Muscle layer of colon (tissue), 2 donors: ENCODE data around the gene ZMYND12.
"Not testable (repeated sequence)": the region's sequence is repeated elsewhere in the genome, so short reads cannot be mapped to it uniquely, and the experiment has no call there.

Source experiments
- H3K27ac ChIP-seq: one replicate; pipeline ENCODE4 v1.7.0; 2013; ENCODE audit warnings: low read depth, mild to moderate bottlenecking, low read length, moderate library complexity
- H3K27me3 ChIP-seq, 2 donors: one replicate each; pipeline ENCODE4 v1.7.0; 2013; ENCODE audit warnings: low read length in 2 of 2, mild to moderate bottlenecking in 2 of 2; ENCODE audit not compliant: insufficient read depth in 2 of 2, control insufficient read depth in 1 of 2
- H3K36me3 ChIP-seq: one replicate; pipeline ENCODE4 v1.7.0; 2013; ENCODE audit warnings: mild to moderate bottlenecking, low read length; ENCODE audit not compliant: insufficient read depth
- H3K4me1 ChIP-seq: one replicate; pipeline ENCODE4 v1.7.0; 2013; ENCODE audit warnings: mild to moderate bottlenecking, low read length; ENCODE audit not compliant: insufficient read depth
- H3K4me3 ChIP-seq, 2 donors: one replicate each; pipeline ENCODE4 v1.7.0; 2013; ENCODE audit warnings: low read length in 2 of 2, low read depth in 1 of 2, mild to moderate bottlenecking in 1 of 2, moderate library complexity in 1 of 2
- H3K9ac ChIP-seq: one replicate; pipeline ENCODE4 v1.7.0; 2013; ENCODE audit warnings: low read length
- H3K9me3 ChIP-seq: one replicate; pipeline ENCODE4 v1.7.0; 2013; ENCODE audit warnings: mild to moderate bottlenecking, low read length
- donor health status: abdominal sarcoma.
- donor health status: Adenocarcinoma of cecum.

The ZMYND12 gene, protein sequence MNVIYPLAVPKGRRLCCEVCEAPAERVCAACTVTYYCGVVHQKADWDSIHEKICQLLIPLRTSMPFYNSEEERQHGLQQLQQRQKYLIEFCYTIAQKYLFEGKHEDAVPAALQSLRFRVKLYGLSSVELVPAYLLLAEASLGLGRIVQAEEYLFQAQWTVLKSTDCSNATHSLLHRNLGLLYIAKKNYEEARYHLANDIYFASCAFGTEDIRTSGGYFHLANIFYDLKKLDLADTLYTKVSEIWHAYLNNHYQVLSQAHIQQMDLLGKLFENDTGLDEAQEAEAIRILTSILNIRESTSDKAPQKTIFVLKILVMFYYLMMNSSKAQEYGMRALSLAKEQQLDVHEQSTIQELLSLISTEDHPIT

DNA sequence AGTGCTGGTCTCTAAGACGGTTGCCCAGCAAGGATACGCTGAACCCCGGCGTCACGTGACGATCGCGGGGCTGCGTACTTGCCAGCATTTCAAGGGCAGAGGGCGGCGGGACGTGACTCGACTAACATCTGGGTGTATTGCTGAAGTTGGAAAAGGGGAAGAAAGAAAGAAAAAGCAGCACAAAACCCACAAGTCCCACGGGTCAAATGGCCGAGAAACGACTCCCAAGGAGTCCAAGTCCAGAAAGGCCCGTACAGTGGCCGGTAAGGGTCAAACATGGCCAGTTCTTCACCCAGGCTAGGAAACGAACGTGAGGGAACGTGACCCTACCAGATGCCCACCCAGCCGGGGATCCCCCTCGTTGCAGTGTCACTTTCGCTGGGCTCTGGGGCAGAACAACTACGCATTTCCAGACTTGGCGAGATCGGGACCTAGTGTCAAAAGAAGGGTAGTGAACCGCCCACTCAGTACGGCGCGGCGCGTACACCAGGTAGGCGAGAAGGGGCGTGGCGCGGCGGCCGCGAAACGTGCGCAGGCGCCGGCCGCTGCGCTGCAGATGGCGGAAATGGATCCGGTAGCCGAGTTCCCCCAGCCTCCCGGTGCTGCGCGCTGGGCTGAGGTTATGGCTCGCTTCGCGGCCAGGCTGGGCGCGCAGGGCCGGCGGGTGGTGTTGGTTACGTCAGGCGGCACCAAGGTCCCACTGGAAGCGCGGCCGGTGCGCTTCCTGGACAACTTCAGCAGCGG is at the start of gene ZMYND12, which contains the start of gene PPCS:
Gene ZMYND12, minus strand, starts transcription at position 13 of the 744 bp plus-strand sequence. CDS start 25 bp downstream, outside the sequence.
Gene PPCS, plus strand, starts transcription at position 534 of the 744 bp plus-strand sequence. Its CDS starts 23 bp downstream, at position 557.
- peak within 1 kb of the TSS; percentile 59 for H3K9ac ChIP-seq
- peaks cover 25% of the 10 kb centered on the region for H3K36me3 ChIP-seq
- H3K9me3 ChIP-seq = no peaks in the 10 kb centered on the region
- H3K27me3 ChIP-seq = no peaks in the 10 kb centered on the region
- peaks cover 13% of the 10 kb centered on the region for H3K4me1 ChIP-seq
- H3K4me3 ChIP-seq = peak within 1 kb of the TSS; percentile 86 to 92
- H3K27ac ChIP-seq = peak within 1 kb of the TSS; percentile 97

- Histone ChIP-seq H3K36me3 (no peaks in the 10 kb centered on the region), H3K27ac (no peak overlapping the region), H3K4me1 (no peaks in the 10 kb centered on the region), H3K27me3 (no peaks in the 10 kb centered on the region), H3K9me3 (peaks cover 5% of the 10 kb centered on the region), H3K9ac (no peak overlapping the region), H3K4me3 (no peak overlapping the region)
These were observed 48.8 kb upstream of the ZMYND12 start for GRCh38 chr1:42504535-42505128.

GRCh38 chr1:42502031-42502430 is 46.2 kb upstream of the ZMYND12 start:
- not testable (repeated sequence) for H3K27me3 ChIP-seq, H3K4me3 ChIP-seq, H3K27ac ChIP-seq, H3K4me1 ChIP-seq, H3K9me3 ChIP-seq, H3K9ac ChIP-seq, H3K36me3 ChIP-seq

DNA sequence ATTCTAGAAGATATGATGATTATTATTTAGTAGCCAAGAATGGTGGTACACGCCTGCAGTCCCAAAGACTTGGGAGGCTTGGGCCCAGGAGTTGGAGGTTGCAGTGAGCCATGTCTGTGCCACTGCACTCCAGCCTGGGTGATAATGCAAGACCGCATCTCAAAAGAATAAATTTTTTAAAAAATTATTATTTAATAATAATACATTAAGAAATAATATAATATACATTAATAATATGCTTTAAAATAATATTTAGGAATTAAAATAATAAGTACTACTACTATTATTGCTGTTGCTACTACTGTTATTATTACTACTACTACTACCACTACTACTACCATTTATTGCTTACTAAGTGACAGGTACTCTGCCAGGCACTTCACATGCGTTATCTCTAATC is 34.4 kb upstream of the ZMYND12 start:
- Histone ChIP-seq H3K27me3 (no peaks in the 10 kb centered on the region), H3K36me3 (no peaks in the 10 kb centered on the region), H3K27ac (no peak overlapping the region), H3K4me1 (no peaks in the 10 kb centered on the region), H3K9me3 (no peaks in the 10 kb centered on the region), H3K4me3 (no peak overlapping the region), H3K9ac (no peak overlapping the region)

- H3K4me3 ChIP-seq = no peak overlapping the region
- H3K9me3 ChIP-seq = no peaks in the 10 kb centered on the region
- no peak overlapping the region for H3K9ac ChIP-seq
- H3K27me3 ChIP-seq = no peaks in the 10 kb centered on the region
- H3K36me3 ChIP-seq = no peaks in the 10 kb centered on the region
- no peak overlapping the region for H3K27ac ChIP-seq
- H3K4me1 ChIP-seq = no peaks in the 10 kb centered on the region
These were observed 28.6 kb upstream of the ZMYND12 start for GRCh38 chr1:42484382-42484781.

DNA sequence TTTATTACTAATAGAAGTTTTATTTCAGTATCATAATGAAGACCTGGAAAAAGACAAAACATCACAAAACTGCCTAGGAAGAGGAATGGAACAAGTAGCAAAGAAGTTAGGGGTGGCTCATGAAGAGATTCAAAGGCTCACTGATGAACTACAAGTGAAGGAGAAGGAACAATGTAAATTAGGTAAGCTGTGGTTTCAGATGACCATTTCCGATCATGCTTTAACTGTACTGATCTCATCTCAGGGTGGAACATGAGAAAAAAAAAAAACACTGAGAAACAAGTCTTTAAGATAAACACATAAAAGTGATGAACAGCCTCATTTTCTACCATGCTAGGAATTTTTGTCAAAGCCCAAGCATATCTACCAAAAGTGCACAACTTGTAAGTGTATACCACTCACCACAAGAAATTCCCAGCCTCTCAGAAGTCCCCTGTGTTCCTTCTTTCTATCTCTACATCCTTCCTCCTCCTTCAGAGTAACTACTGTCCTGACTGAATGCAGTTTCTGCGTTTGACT is 26.9 kb upstream of the ZMYND12 start:
- Histone ChIP-seq H3K27ac (no peak overlapping the region), H3K27me3 (no peaks in the 10 kb centered on the region), H3K9me3 (no peaks in the 10 kb centered on the region), H3K9ac (no peak overlapping the region), H3K4me3 (no peak overlapping the region), H3K36me3 (no peaks in the 10 kb centered on the region), H3K4me1 (no peaks in the 10 kb centered on the region)

- Histone ChIP-seq H3K27me3 (no peaks in the 10 kb centered on the region), H3K4me3 (no peak overlapping the region), H3K9me3 (no peaks in the 10 kb centered on the region), H3K27ac (no peak overlapping the region), H3K36me3 (no peaks in the 10 kb centered on the region), H3K4me1 (no peaks in the 10 kb centered on the region), H3K9ac (no peak overlapping the region)
These were observed 25.1 kb upstream of the ZMYND12 start for GRCh38 chr1:42480921-42481320.

DNA sequence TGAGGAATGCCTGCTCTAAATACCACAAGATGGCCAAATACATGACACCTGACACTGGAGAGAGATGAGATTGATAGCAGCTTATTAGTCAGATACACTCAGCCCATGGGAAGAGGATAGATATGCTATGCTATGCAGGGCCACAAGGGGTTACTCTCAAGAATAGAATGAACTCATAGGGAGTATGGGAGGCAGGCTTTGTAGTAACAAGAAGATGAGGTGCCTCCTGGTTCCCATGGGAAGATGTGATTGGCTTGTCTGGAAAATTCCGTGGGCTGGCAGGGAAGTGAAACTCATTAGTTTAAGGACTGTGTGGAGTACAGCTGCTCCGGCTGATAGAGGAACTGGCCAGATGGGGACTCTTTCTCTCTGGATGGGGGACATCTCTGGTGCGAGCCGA is 23.8 kb upstream of the ZMYND12 start:
- Histone ChIP-seq H3K4me3 (no peak overlapping the region), H3K36me3 (no peaks in the 10 kb centered on the region), H3K9me3 (no peaks in the 10 kb centered on the region), H3K27me3 (no peaks in the 10 kb centered on the region), H3K9ac (no peak overlapping the region), H3K27ac (no peak overlapping the region), H3K4me1 (no peaks in the 10 kb centered on the region)

GRCh38 chr1:42477775-42478174 is 22.0 kb upstream of the ZMYND12 start:
- Histone ChIP-seq H3K27me3 (no peaks in the 10 kb centered on the region), H3K9ac (no peak overlapping the region), H3K36me3 (peaks cover 7% of the 10 kb centered on the region), H3K4me1 (no peaks in the 10 kb centered on the region), H3K9me3 (no peaks in the 10 kb centered on the region), H3K27ac (no peak overlapping the region), H3K4me3 (no peak overlapping the region)

DNA sequence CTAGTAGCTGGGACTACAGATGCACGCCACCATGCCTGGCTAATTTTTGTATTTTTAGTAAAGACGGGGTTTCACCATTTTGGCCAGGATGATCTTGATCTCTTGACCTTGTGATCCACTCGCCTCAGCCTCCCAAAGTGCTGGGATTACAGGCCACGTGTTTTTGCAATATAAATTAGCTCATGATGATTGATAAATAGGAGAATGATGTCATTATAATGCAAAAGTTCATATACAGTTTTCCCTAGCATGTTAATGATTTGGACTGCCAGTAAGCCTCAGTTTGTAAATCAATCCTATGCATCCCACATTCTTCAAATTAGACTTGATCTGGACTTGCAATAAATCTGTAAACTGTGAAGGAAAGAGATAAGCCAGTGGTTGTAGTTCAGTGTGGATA is 21.5 kb upstream of the ZMYND12 start:
- not testable (repeated sequence) for H3K36me3 ChIP-seq

GRCh38 chr1:42476605-42477004 is 20.8 kb upstream of the ZMYND12 start:
- Histone ChIP-seq H3K27ac (no peak overlapping the region), H3K4me3 (no peak overlapping the region), H3K9me3 (no peaks in the 10 kb centered on the region), H3K9ac (no peak overlapping the region), H3K36me3 (peaks cover 7% of the 10 kb centered on the region), H3K27me3 (no peaks in the 10 kb centered on the region), H3K4me1 (no peaks in the 10 kb centered on the region)

More for the DNA sequence above, 21.5 kb upstream of the ZMYND12 start:
- H3K27me3 ChIP-seq, H3K9me3 ChIP-seq, H3K4me3 ChIP-seq, H3K4me1 ChIP-seq, H3K27ac ChIP-seq, H3K9ac ChIP-seq: not testable (repeated sequence)
